ENCODE measurements around the gene CNEP1R1. TPM values are rescaled to one million over a fixed set of nuclear protein-coding genes. Genes with fewer than 3 reads are reported as not detected.
A peak's percentile ranks its signal among the peaks of the same experiment; 100 is the strongest.

CNEP1R1 gene
- total and polyA plus RNA-seq, 10 of the 15 experiments (the other 5 are each of a cell fraction or from before 2014, with no cell fraction given), result 11.5 to 29.2 (median 15.6) TPM

DNA sequence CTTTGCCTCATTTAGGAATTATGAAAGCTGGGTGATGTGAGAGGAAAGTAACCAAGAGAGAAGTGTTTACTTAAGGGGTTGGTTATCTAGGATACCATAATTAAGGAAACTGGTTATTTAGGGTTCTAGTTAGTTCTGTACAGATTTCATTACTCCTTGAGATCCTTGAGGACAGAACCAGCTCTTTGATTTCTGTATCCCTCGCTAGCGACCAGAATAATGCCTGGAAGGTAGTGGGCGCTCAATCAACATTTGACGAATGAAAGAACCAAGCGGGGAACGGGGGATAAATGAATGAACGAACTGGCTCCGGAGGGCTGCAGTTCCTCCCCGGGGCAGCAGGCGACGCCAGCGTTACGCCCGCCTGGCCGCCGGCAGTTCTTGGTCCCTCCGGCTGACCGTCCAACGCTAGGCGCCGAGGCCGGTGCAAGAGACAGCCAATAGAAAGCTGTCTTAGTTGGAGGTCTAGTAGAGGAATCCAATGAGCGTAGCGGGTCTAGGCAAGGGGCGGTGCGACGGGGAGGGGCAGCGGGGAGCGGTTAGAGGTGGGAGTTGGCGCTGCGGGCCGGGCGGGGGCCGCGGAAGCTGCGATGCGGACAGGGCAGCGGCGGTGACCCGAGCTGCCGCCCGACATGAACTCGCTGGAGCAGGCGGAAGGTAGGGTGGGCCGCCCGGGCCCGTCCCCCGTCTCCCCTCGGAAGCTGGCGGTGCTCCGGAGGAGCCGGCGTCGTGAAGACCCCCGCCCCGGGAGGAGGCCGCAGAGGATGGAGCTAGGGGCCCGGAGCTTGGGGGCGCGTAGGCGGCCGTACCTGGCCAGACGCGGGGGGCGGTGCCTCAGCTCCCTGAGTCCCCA, at the start of gene CNEP1R1 (continued):
- TF ChIP-seq, protein P1, sequence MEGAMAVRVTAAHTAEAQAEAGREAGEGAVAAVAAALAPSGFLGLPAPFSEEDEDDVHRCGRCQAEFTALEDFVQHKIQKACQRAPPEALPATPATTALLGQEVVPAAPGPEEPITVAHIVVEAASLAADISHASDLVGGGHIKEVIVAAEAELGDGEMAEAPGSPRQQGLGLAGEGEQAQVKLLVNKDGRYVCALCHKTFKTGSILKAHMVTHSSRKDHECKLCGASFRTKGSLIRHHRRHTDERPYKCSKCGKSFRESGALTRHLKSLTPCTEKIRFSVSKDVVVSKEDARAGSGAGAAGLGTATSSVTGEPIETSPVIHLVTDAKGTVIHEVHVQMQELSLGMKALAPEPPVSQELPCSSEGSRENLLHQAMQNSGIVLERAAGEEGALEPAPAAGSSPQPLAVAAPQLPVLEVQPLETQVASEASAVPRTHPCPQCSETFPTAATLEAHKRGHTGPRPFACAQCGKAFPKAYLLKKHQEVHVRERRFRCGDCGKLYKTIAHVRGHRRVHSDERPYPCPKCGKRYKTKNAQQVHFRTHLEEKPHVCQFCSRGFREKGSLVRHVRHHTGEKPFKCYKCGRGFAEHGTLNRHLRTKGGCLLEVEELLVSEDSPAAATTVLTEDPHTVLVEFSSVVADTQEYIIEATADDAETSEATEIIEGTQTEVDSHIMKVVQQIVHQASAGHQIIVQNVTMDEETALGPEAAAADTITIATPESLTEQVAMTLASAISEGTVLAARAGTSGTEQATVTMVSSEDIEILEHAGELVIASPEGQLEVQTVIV (IDR thresholded peaks at IDR 0.05; ENCODE audit: borderline replicate concordance, partially characterized antibody), result peak; percentile 75
- TF ChIP-seq CBX5 (IDR thresholded peaks at IDR 0.05; ENCODE audit: low read depth) (peak; percentile 62; the same call in 1 of the 2 replicates), CBFB (IDR thresholded peaks at IDR 0.05; ENCODE audit: low read depth) (peak; percentile 82; the same call in 1 of the 2 replicates), RAD21 (IDR thresholded peaks at IDR 0.05; ENCODE audit: insufficient read depth, low read depth, low read length) (peak; percentile 82), TBL1XR1 (IDR thresholded peaks at IDR 0.05; ENCODE audit: low read depth, low read length) (peak; percentile 60; the same call in 1 of the 2 replicates), STAT3 (IDR thresholded peaks at IDR 0.05; ENCODE audit: low read depth, low read length) (no peak), HCFC1 (IDR thresholded peaks at IDR 0.05; ENCODE audit: low read length) (peak; percentile 77), EP300 (IDR thresholded peaks at IDR 0.05; ENCODE audit: borderline replicate concordance in 1 of 2, control insufficient read depth in 1 of 2, low read depth in 2 of 2, low read length in 2 of 2) (no peak), SRF (IDR thresholded peaks at IDR 0.05; ENCODE audit: low read depth in 2 of 2, low read length in 2 of 2) (0 out of 4 replicates have a peak, but pooled peaks of 1 of the 2 experiments have one; percentile 5), ZNF217 (IDR thresholded peaks at IDR 0.05) (0 out of 2 replicates have a peak, but pooled peaks have one; percentile 39), BACH1 (IDR thresholded peaks at IDR 0.05; ENCODE audit: borderline replicate concordance) (0 out of 2 replicates have a peak, but pooled peaks have one; percentile 57), ESRRA (IDR thresholded peaks at IDR 0.05; ENCODE audit: low read length) (0 out of 2 replicates have a peak, but pooled peaks have one; percentile 64), POLR2AphosphoS5 (IDR thresholded peaks at IDR 0.05; ENCODE audit: low read length) (peak; percentile 58; the same call in 1 of the 2 replicates), ZZZ3 (IDR thresholded peaks at IDR 0.05; ENCODE audit: control insufficient read depth, insufficient read length, low read depth) (no peak)
- TF ChIP-seq, protein P2, sequence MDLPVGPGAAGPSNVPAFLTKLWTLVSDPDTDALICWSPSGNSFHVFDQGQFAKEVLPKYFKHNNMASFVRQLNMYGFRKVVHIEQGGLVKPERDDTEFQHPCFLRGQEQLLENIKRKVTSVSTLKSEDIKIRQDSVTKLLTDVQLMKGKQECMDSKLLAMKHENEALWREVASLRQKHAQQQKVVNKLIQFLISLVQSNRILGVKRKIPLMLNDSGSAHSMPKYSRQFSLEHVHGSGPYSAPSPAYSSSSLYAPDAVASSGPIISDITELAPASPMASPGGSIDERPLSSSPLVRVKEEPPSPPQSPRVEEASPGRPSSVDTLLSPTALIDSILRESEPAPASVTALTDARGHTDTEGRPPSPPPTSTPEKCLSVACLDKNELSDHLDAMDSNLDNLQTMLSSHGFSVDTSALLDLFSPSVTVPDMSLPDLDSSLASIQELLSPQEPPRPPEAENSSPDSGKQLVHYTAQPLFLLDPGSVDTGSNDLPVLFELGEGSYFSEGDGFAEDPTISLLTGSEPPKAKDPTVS (IDR thresholded peaks at IDR 0.05; ENCODE audit: low read depth, low read length), result 0 out of 2 replicates have a peak, but pooled peaks have one; percentile 45
- TF ChIP-seq, protein P3, sequence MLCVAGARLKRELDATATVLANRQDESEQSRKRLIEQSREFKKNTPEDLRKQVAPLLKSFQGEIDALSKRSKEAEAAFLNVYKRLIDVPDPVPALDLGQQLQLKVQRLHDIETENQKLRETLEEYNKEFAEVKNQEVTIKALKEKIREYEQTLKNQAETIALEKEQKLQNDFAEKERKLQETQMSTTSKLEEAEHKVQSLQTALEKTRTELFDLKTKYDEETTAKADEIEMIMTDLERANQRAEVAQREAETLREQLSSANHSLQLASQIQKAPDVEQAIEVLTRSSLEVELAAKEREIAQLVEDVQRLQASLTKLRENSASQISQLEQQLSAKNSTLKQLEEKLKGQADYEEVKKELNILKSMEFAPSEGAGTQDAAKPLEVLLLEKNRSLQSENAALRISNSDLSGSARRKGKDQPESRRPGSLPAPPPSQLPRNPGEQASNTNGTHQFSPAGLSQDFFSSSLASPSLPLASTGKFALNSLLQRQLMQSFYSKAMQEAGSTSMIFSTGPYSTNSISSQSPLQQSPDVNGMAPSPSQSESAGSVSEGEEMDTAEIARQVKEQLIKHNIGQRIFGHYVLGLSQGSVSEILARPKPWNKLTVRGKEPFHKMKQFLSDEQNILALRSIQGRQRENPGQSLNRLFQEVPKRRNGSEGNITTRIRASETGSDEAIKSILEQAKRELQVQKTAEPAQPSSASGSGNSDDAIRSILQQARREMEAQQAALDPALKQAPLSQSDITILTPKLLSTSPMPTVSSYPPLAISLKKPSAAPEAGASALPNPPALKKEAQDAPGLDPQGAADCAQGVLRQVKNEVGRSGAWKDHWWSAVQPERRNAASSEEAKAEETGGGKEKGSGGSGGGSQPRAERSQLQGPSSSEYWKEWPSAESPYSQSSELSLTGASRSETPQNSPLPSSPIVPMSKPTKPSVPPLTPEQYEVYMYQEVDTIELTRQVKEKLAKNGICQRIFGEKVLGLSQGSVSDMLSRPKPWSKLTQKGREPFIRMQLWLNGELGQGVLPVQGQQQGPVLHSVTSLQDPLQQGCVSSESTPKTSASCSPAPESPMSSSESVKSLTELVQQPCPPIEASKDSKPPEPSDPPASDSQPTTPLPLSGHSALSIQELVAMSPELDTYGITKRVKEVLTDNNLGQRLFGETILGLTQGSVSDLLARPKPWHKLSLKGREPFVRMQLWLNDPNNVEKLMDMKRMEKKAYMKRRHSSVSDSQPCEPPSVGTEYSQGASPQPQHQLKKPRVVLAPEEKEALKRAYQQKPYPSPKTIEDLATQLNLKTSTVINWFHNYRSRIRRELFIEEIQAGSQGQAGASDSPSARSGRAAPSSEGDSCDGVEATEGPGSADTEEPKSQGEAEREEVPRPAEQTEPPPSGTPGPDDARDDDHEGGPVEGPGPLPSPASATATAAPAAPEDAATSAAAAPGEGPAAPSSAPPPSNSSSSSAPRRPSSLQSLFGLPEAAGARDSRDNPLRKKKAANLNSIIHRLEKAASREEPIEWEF (IDR thresholded peaks at IDR 0.05; ENCODE audit: insufficient replicate concordance, low read depth, low read length), result no peak
- TF ChIP-seq, protein P4, sequence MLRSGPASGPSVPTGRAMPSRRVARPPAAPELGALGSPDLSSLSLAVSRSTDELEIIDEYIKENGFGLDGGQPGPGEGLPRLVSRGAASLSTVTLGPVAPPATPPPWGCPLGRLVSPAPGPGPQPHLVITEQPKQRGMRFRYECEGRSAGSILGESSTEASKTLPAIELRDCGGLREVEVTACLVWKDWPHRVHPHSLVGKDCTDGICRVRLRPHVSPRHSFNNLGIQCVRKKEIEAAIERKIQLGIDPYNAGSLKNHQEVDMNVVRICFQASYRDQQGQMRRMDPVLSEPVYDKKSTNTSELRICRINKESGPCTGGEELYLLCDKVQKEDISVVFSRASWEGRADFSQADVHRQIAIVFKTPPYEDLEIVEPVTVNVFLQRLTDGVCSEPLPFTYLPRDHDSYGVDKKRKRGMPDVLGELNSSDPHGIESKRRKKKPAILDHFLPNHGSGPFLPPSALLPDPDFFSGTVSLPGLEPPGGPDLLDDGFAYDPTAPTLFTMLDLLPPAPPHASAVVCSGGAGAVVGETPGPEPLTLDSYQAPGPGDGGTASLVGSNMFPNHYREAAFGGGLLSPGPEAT (IDR thresholded peaks at IDR 0.05; ENCODE audit: low read depth), result peak; percentile 75; the same call in 1 of the 2 replicates
